K562 (cell line): Measurements from ENCODE around the gene DGCR6L. TPM values are rescaled to one million over a fixed set of nuclear protein-coding genes. Genes with fewer than 3 reads are reported as not detected.

Experiments used
- ARID3B ChIP-seq: fragments of 250-450 bp; sonication (Bioruptor Pico); IDR thresholded peaks from 2 replicates; pipeline ENCODE4 v1.4.0; 2020; ENCODE audit warnings: borderline replicate concordance
- CBFA2T2 ChIP-seq: fragments of 450-650 bp; conservative IDR thresholded peaks from 2 replicates; pipeline ENCODE4 v1.6.1; 2017; ENCODE audit warnings: mild to moderate bottlenecking
- DEAF1 ChIP-seq: fragments of 450-650 bp; formaldehyde crosslinking; IDR thresholded peaks from 2 replicates; pipeline ENCODE4 v1.4.0; 2020; ENCODE audit warnings: mild to moderate bottlenecking, moderate library complexity
- ERF ChIP-seq: fragments of 450-650 bp; formaldehyde crosslinking; IDR thresholded peaks from 2 replicates; pipeline ENCODE4 v1.4.0; 2020; ENCODE audit warnings: mild to moderate bottlenecking, mixed read lengths
- HMGXB4 ChIP-seq: sonication (generic); formaldehyde crosslinking; IDR thresholded peaks from 2 replicates; pipeline ENCODE4 v1.8.1; 2023; ENCODE audit warnings: mild to moderate bottlenecking, missing genetic modification reagents
- NR4A1 ChIP-seq, 2 experiments: fragments of 250-450 bp in 1 of 2; fragments of 450-650 bp in 1 of 2; sonication (Bioruptor Pico) in 1 of 2; IDR thresholded peaks; 2 replicates each; pipeline versions ENCODE4 v1.4.0 to v1.6.1; 2016 to 2020; ENCODE audit warnings: mild to moderate bottlenecking in 2 of 2, missing compliant biosample characterization in 1 of 2, missing genetic modification characterization in 1 of 2, moderate library complexity in 1 of 2
- PHB ChIP-seq: fragments of 250-450 bp; sonication (Bioruptor Pico); IDR thresholded peaks from 2 replicates; pipeline ENCODE4 v1.5.0; 2021
- PHF20 ChIP-seq: fragments of 450-650 bp; IDR thresholded peaks from 2 replicates; pipeline ENCODE4 v1.6.1; 2018; ENCODE audit not compliant: partially characterized antibody
- RBM25 ChIP-seq: fragments of 200-400 bp; formaldehyde crosslinking; IDR thresholded peaks from 2 replicates; pipeline ENCODE4 v1.6.1; 2018; ENCODE audit warnings: low read length, low read depth, moderate library complexity; ENCODE audit not compliant: severe bottlenecking
- SAFB ChIP-seq: fragments of 200-400 bp; formaldehyde crosslinking; IDR thresholded peaks from 2 replicates; pipeline ENCODE4 v1.6.1; 2017; ENCODE audit warnings: low read depth, low read length, borderline replicate concordance
- SIX5 ChIP-seq, 2 experiments: IDR thresholded peaks; 2 replicates each; pipeline ENCODE4 v1.6.1; 2011; ENCODE audit warnings: low read length in 2 of 2, borderline replicate concordance in 1 of 2, low read depth in 1 of 2, mild to moderate bottlenecking in 1 of 2, moderate library complexity in 1 of 2; ENCODE audit not compliant: insufficient read depth in 1 of 2
- SMARCC2 ChIP-seq: fragments of 450-650 bp; IDR thresholded peaks from 2 replicates; pipeline ENCODE4 v1.6.1; 2017; ENCODE audit warnings: antibody characterized with exemption, moderate library complexity, mild to moderate bottlenecking, low read depth
- ZNF184 ChIP-seq: sonication (generic); formaldehyde crosslinking; IDR thresholded peaks from 2 replicates; pipeline ENCODE4 v1.5.0; 2020; ENCODE audit warnings: missing genetic modification reagents
- ZNF263 ChIP-seq: sonication (generic); formaldehyde crosslinking; IDR thresholded peaks from 2 replicates; pipeline ENCODE4 v1.8.0; 2022; ENCODE audit warnings: mild to moderate bottlenecking, missing genetic modification reagents, borderline replicate concordance
- ZNF444 ChIP-seq: fragments of 250-450 bp; sonication (Bioruptor Pico); IDR thresholded peaks from 2 replicates; pipeline ENCODE4 v1.4.0; 2020; ENCODE audit warnings: mild to moderate bottlenecking, moderate library complexity
- ZNF507 ChIP-seq: conservative IDR thresholded peaks from 2 replicates; pipeline ENCODE4 v1.6.1; 2017; ENCODE audit warnings: missing genetic modification characterization, missing compliant biosample characterization
- ZNF518B ChIP-seq: fragments of 250-450 bp; sonication (Bioruptor Pico); IDR thresholded peaks from 2 replicates; pipeline ENCODE4 v1.5.0; 2021; ENCODE audit warnings: mild to moderate bottlenecking, moderate library complexity
- ZNF696 ChIP-seq: fragments of 250-450 bp; sonication (Bioruptor Pico); conservative IDR thresholded peaks from 2 replicates; pipeline ENCODE4 v1.4.0; 2020; ENCODE audit warnings: mild to moderate bottlenecking, moderate library complexity
- polyA plus RNA-seq, 8 experiments: library from polyadenylated mRNA; depleted of rRNA in 4 of 8; stranded (reverse) in 5 of 8; unstranded in 3 of 8; fragments of >200 nt; fragmentation: Nextera tagmentation in 2 of 8; fragmentation: Illumina TruSeq in 1 of 8; extraction: Ambion mirVana in 2 of 8; extraction: Trizol in 1 of 8; gene quantifications; 2 replicates each; pipeline versions ENCODE4 v1.2.1 to v1.2.3, GENCODE V29; 2011 to 2014; ENCODE audit warnings: inconsistent platforms in 1 of 8, missing spikeins in 1 of 8
- total RNA-seq, 7 experiments: library from RNA; depleted of rRNA in 6 of 7; stranded (reverse); fragments of >200 nt in 6 of 7; fragmentation: Illumina TruSeq in 2 of 7; extraction: Trizol in 2 of 7; gene quantifications; 2 replicates each; pipeline versions ENCODE4 v1.2.1 to v1.2.3, GENCODE V29; 2011 to 2021; ENCODE audit warnings: low replicate concordance in 1 of 7

DGCR6L gene
- total and polyA plus RNA-seq, 9 of the 15 experiments (the other 6 are each of a cell fraction or from before 2014, with no cell fraction given) = 3.6 to 151 (median 51.0) TPM

- no peak for TF ChIP-seq ZNF444 (CRISPR knock-in tag)
- TF ChIP-seq SMARCC2 = no peak
- TF ChIP-seq ERF = peak; percentile 89; the same call in 1 of the 2 replicates
- TF ChIP-seq ZNF184 (CRISPR knock-in tag) = no peak
- no peak for TF ChIP-seq ZNF507
- no peak for TF ChIP-seq HMGXB4 (CRISPR knock-in tag)
- 0 out of 2 replicates have a peak, but pooled peaks have one; percentile 64 for TF ChIP-seq PHB (CRISPR knock-in tag)
- no peak for TF ChIP-seq DEAF1 (CRISPR knock-in tag)
- no peak for TF ChIP-seq ZNF518B (CRISPR knock-in tag)
- no peak for TF ChIP-seq ZNF696
- 0 out of 4 replicates have a peak, but pooled peaks of 1 of the 2 experiments have one; percentile 3 for TF ChIP-seq SIX5 (IDR thresholded peaks at IDR 0.05; ENCODE audit: borderline replicate concordance in 1 of 2, insufficient read depth in 1 of 2, low read depth in 1 of 2, low read length in 2 of 2)
- TF ChIP-seq SAFB = peak; percentile 91
- no peak for TF ChIP-seq PHF20
- 0 out of 2 replicates have a peak, but pooled peaks have one; percentile 1 for TF ChIP-seq CBFA2T2
- peak; percentile 87; the same call in 1 of the 2 replicates for TF ChIP-seq ARID3B (CRISPR knock-in tag)
- peak; percentile 24 for TF ChIP-seq ZNF263
- TF ChIP-seq NR4A1 (CRISPR knock-in tag; IDR thresholded peaks at IDR 0.05) = 0 out of 2 replicates have a peak, but pooled peaks have one; percentile 91
- TF ChIP-seq NR4A1 (tag; IDR thresholded peaks at IDR 0.05) = no peak
- no peak for TF ChIP-seq RBM25
These were observed 20.8 kb downstream of the DGCR6L start (continued) for GRCh38 chr22:20298803-20299745.
